ENCODE measurements around the gene C1QBP.

DNA sequence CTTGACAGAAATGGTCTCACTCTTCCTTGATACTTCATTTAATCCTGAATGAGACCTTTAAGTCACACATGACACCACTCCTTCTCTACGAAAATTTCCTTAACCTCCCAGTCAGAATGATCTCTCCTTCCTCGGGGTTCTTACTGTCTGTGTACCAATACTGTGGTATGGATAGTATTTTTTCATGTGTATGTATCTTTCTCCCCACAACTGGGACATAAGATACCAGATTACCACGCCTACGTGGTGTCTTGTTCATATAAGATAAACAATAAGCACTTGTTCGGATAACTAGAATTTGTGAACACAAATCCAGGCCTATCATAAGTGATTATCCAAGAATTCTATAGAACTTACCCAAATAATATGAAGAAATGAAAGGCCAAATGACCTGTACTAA, 30.8 kb downstream of the C1QBP start:
- TF ChIP-seq, protein P1, sequence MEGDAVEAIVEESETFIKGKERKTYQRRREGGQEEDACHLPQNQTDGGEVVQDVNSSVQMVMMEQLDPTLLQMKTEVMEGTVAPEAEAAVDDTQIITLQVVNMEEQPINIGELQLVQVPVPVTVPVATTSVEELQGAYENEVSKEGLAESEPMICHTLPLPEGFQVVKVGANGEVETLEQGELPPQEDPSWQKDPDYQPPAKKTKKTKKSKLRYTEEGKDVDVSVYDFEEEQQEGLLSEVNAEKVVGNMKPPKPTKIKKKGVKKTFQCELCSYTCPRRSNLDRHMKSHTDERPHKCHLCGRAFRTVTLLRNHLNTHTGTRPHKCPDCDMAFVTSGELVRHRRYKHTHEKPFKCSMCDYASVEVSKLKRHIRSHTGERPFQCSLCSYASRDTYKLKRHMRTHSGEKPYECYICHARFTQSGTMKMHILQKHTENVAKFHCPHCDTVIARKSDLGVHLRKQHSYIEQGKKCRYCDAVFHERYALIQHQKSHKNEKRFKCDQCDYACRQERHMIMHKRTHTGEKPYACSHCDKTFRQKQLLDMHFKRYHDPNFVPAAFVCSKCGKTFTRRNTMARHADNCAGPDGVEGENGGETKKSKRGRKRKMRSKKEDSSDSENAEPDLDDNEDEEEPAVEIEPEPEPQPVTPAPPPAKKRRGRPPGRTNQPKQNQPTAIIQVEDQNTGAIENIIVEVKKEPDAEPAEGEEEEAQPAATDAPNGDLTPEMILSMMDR (IDR thresholded peaks at IDR 0.05) = no peak
- TF ChIP-seq POLR2A (IDR thresholded peaks at IDR 0.05) = no peak
